Esophagus muscularis mucosa (tissue), 4 donors: ENCODE data around the gene ZNF8. TPM values are rescaled to one million over a fixed set of nuclear protein-coding genes. Genes with fewer than 3 reads are reported as not detected.

Source experiments
- DNase-seq: peaks from one replicate; pipeline ENCODE4 v3.0.0-alpha.2; 2017; ENCODE audit errors: extremely low spot score
- H3K27ac ChIP-seq, 4 donors: fragments of 200-600 bp; sonication (generic); replicated peaks in 1 of 4; 1 replicate in 3 of 4; 2 replicates in 1 of 4; pipeline ENCODE4 v1.5.1; 2016 to 2019; ENCODE audit warnings: mild to moderate bottlenecking in 1 of 4
- H3K27me3 ChIP-seq, 4 donors: fragments of 200-600 bp; sonication (generic); one replicate each; pipeline versions ENCODE4 v1.5.1 to v1.6.0; 2016 to 2019
- H3K36me3 ChIP-seq, 4 donors: fragments of 200-600 bp; sonication (generic); one replicate each; pipeline ENCODE4 v1.5.1; 2016 to 2019
- H3K4me1 ChIP-seq, 4 donors: fragments of 200-600 bp; sonication (generic); one replicate each; pipeline ENCODE4 v1.5.1; 2016 to 2019
- H3K4me3 ChIP-seq, 4 donors: fragments of 200-600 bp; sonication (generic); 1 replicate in 2 of 4; 2 replicates in 2 of 4; pipeline ENCODE4 v1.5.1; 2016 to 2019; ENCODE audit warnings: mild to moderate bottlenecking in 4 of 4, moderate library complexity in 1 of 4
- H3K9me3 ChIP-seq, 4 donors: fragments of 200-600 bp; sonication (generic); 1 replicate in 3 of 4; 2 replicates in 1 of 4; pipeline ENCODE4 v1.5.1; 2016 to 2019
- EP300 ChIP-seq: sonication (generic); formaldehyde crosslinking; IDR thresholded peaks from one replicate; pipeline ENCODE4 v1.6.1; 2017; ENCODE audit warnings: antibody characterized with exemption
- POLR2A ChIP-seq: fragments of 450-650 bp; IDR thresholded peaks from one replicate; pipeline ENCODE4 v1.6.1; 2017; ENCODE audit warnings: antibody characterized with exemption, moderate library complexity, mild to moderate bottlenecking, low read depth
- POLR2AphosphoS5 ChIP-seq, 2 donors: sonication (generic); formaldehyde crosslinking; IDR thresholded peaks; one replicate each; pipeline ENCODE4 v1.6.1; 2017; ENCODE audit warnings: antibody characterized with exemption in 2 of 2
- WGBS: methylation state at CpG from one replicate; pipeline ENCODE4 v1.1.5; 2018; 5-methylcytosine and 5-hydroxymethylcytosine counted together
- intact Hi-C: fragments of 100-400 bp; cut with DNase I; formaldehyde crosslinking; loops from one replicate; pipeline ENCODE4 v1.15.1; 2023
- total RNA-seq, 4 donors: library from RNA; depleted of rRNA; stranded (reverse); fragments of >200 nt; gene quantifications; one replicate each; pipeline versions ENCODE4 v1.1.0 to v1.2.1, GENCODE V29; 2016
- TF ChIP-seq, protein P1 (sequence below), 3 experiments: fragments of 200-600 bp in 2 of 3; fragments of 450-650 bp in 1 of 3; sonication (generic) in 2 of 3; IDR thresholded peaks; one replicate each; pipeline ENCODE4 v1.5.1; 2017 to 2019; ENCODE audit warnings: antibody characterized with exemption in 3 of 3, mild to moderate bottlenecking in 2 of 3, moderate library complexity in 1 of 3

ZNF8 gene
- total RNA-seq, 4 donors from 2014 or later: 8.1 to 12.3 (median 10.3) TPM

DNA sequence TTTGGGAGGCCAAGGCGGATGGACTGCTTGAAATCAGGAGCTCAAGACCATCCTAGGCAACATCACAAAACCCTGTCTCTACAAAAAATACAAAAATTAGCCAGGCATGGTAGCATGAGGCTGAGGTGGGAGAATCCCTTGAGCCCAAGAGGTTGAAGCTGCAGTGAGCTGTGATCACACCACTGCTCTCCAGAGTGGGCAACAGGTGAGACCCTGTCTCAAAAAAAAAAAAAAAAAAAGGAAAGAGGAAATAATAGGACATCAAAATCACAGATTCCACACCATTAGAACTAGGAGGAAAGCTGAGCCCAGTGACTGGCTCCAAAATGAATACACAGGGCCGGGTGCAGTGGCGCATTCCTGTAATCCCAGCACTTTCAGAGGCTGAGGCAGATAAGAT, 3.2 kb upstream of the ZNF8 start:
- TF ChIP-seq, protein P1, sequence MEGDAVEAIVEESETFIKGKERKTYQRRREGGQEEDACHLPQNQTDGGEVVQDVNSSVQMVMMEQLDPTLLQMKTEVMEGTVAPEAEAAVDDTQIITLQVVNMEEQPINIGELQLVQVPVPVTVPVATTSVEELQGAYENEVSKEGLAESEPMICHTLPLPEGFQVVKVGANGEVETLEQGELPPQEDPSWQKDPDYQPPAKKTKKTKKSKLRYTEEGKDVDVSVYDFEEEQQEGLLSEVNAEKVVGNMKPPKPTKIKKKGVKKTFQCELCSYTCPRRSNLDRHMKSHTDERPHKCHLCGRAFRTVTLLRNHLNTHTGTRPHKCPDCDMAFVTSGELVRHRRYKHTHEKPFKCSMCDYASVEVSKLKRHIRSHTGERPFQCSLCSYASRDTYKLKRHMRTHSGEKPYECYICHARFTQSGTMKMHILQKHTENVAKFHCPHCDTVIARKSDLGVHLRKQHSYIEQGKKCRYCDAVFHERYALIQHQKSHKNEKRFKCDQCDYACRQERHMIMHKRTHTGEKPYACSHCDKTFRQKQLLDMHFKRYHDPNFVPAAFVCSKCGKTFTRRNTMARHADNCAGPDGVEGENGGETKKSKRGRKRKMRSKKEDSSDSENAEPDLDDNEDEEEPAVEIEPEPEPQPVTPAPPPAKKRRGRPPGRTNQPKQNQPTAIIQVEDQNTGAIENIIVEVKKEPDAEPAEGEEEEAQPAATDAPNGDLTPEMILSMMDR (IDR thresholded peaks at IDR 0.05): no peak
- no peak for TF ChIP-seq POLR2AphosphoS5 (IDR thresholded peaks at IDR 0.05)
- no peak for TF ChIP-seq POLR2A
- TF ChIP-seq EP300: no peak
- H3K4me1 ChIP-seq: peaks cover 13 to 24% (median 22%) of the 10 kb centered on the region in 4 donors
- no peak overlapping the region for H3K27ac ChIP-seq
- peaks cover 17 to 58% (median 36%) of the 10 kb centered on the region in 4 donors for H3K36me3 ChIP-seq
- no peak for DNase-seq
- intact Hi-C loops: loop anchor here (10.0 kb wide), 1 partner anchor 91 kb away; the partner anchor contains the start of gene ZNF274
- H3K27me3 ChIP-seq: no peaks in the 10 kb centered on the region
- peaks cover 3 to 64% (median 56%) of the 10 kb centered on the region in 4 donors for H3K9me3 ChIP-seq
- 97% methylated on average over 3 of the region's 3 CpGs for WGBS
- no peak overlapping the region for H3K4me3 ChIP-seq

DNA sequence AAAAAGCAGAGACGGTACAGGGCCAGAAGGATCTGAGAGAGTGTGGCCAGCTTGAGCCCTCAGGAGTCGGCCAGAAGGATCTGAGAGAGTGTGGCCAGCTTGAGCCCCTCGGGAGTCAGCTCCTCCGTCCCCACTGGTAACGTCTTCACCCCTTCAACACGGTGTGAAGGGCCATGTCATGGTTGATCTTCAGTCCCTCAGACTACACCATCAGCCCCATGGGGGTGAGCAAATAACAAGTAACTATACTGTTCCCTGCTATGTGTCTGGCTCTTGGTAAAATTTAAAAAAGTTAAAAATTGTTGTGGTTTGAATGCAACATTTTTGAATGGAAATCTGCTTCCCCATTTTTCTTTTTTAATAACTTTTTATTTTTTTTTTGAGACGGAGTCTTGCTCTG, 1.6 kb upstream of the ZNF8 start:
- TF ChIP-seq POLR2A (no peak), POLR2AphosphoS5 (IDR thresholded peaks at IDR 0.05) (no peak), EP300 (no peak)
- TF ChIP-seq, protein P1 (IDR thresholded peaks at IDR 0.05): no peak
- peak overlapping the region in 1 of 4 donors; percentile 90 for H3K4me3 ChIP-seq
- H3K27me3 ChIP-seq: no peaks in the 10 kb centered on the region
- H3K27ac ChIP-seq: peak overlapping the region in 2 of 4 donors; percentile 90 to 94
- no peak for DNase-seq
- peaks cover 6 to 51% (median 21%) of the 10 kb centered on the region in 4 donors for H3K36me3 ChIP-seq
- peaks cover 15 to 35% (median 28%) of the 10 kb centered on the region in 4 donors for H3K4me1 ChIP-seq
- intact Hi-C loops: loop anchor here (10.0 kb wide), 1 partner anchor 92 kb away; the partner anchor contains the start of gene ZNF274
- peaks cover 0 to 48% (median 39%) of the 10 kb centered on the region in 4 donors for H3K9me3 ChIP-seq
- 93% methylated on average over 3 of the region's 7 CpGs for WGBS

DNA sequence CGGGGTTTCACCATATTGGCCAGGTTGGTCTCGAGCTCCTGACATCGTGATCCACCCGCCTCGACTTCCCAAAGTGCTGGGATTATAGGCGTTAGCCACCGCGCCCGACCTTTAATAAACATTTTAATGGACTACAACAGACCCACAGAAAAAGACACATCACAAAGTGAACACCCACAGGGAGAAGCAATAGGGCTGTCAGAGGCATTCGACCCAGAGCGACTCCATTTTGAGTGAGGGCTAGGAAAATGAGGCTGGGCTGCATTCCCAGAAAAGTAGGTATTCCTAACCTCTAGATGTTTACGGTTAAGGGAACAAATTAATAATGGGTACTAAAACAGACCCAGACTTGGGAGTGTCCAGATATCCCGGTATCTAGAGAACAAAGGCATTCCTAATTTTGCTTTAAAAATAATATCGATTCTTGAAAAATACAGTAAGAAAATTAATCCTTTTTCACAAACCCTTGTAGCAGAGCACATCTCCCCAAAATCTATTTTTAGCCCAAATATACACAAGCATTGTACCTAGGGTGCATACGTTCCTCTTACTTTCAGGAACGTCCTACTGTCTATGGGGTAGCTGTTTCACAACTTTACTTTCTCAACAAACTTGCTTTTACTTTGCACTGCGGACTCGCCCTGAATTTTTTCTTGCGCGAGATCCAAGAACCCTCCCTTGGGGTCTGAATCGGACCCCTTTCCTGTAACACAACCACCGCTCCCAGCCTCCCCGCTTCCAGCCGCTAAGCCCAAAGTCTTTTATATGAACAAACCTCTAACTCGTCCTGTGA, 811 bp upstream of the ZNF8 start:
- H3K4me3 ChIP-seq: peak overlapping the region; percentile 78 to 90 (median 84)
- peaks cover 15 to 35% (median 28%) of the 10 kb centered on the region in 4 donors for H3K4me1 ChIP-seq
- WGBS: 39% methylated on average over 25 of the region's 25 CpGs
- H3K27ac ChIP-seq: peak overlapping the region; percentile 86 to 94 (median 90)
- TF ChIP-seq POLR2A (no peak), POLR2AphosphoS5 (IDR thresholded peaks at IDR 0.05) (no peak), EP300 (no peak)
- TF ChIP-seq, protein P1 (IDR thresholded peaks at IDR 0.05): no peak
- H3K27me3 ChIP-seq: no peaks in the 10 kb centered on the region
- intact Hi-C loops: loop anchor here (10.0 kb wide), 1 partner anchor 93 kb away; the partner anchor contains the start of gene ZNF274
- DNase-seq: no peak
- H3K36me3 ChIP-seq: peaks cover 0 to 44% (median 19%) of the 10 kb centered on the region in 4 donors
- H3K9me3 ChIP-seq: peaks cover 0 to 40% (median 32%) of the 10 kb centered on the region in 4 donors

- Histone ChIP-seq H3K9me3 (peaks cover 0 to 27% (median 19%) of the 10 kb centered on the region in 4 donors), H3K36me3 (peaks cover 0 to 33% (median 17%) of the 10 kb centered on the region in 4 donors), H3K27ac (peak overlapping the region; percentile 86 to 94 (median 90)), H3K27me3 (no peaks in the 10 kb centered on the region), H3K4me3 (peak overlapping the region; percentile 78 to 90 (median 84)), H3K4me1 (peaks cover 15 to 35% (median 28%) of the 10 kb centered on the region in 4 donors)
- peak; percentile 92 for DNase-seq
- intact Hi-C loops: loop anchor here (10.0 kb wide), 1 partner anchor 94 kb away; the partner anchor contains the start of gene ZNF274
- TF ChIP-seq POLR2AphosphoS5 (IDR thresholded peaks at IDR 0.05): no peak
- no peak for TF ChIP-seq POLR2A
- TF ChIP-seq, protein P1 (IDR thresholded peaks at IDR 0.05): no peak
- no peak for TF ChIP-seq EP300
- WGBS: 4% methylated on average over 29 of the region's 60 CpGs
Measured at GRCh38 chr19:58279042-58279924, 528 bp downstream of the ZNF8 start.
